Kidney epithelial cell (primary cell): Measurements from ENCODE around the gene BICRA. TPM values are rescaled to one million over a fixed set of nuclear protein-coding genes. Genes with fewer than 3 reads are reported as not detected.

Source experiments
- DNase-seq: peaks from one replicate; pipeline ENCODE4 v3.0.0-alpha.2; 2010; ENCODE audit warnings: low read depth
- H3K27me3 ChIP-seq: 2 replicates; pipeline ENCODE4 v1.6.0; 2011; ENCODE audit warnings: low read length; ENCODE audit not compliant: control insufficient read depth, insufficient read depth
- H3K36me3 ChIP-seq: 2 replicates; pipeline ENCODE4 v1.5.1; 2011; ENCODE audit warnings: low read length; ENCODE audit not compliant: control insufficient read depth, insufficient read depth
- H3K4me3 ChIP-seq: 2 replicates; pipeline ENCODE4 v1.5.1; 2011; ENCODE audit warnings: low read depth, mild to moderate bottlenecking, control low read depth, low read length
- total RNA-seq: library from RNA; depleted of rRNA; stranded (reverse); fragments of >200 nt; gene quantifications from 2 replicates; pipeline ENCODE4 v1.2.3, GENCODE V29; 2015
- TF ChIP-seq, protein P1 (sequence below): IDR thresholded peaks from 2 replicates; pipeline ENCODE4 v1.5.1; 2011; ENCODE audit warnings: mild to moderate bottlenecking, moderate library complexity, low read length, control low read depth, inconsistent platforms; ENCODE audit not compliant: insufficient read depth, poor library complexity, severe bottlenecking

BICRA gene
- total RNA-seq = 11.2 and 13.8 TPM in 2 replicates

DNA sequence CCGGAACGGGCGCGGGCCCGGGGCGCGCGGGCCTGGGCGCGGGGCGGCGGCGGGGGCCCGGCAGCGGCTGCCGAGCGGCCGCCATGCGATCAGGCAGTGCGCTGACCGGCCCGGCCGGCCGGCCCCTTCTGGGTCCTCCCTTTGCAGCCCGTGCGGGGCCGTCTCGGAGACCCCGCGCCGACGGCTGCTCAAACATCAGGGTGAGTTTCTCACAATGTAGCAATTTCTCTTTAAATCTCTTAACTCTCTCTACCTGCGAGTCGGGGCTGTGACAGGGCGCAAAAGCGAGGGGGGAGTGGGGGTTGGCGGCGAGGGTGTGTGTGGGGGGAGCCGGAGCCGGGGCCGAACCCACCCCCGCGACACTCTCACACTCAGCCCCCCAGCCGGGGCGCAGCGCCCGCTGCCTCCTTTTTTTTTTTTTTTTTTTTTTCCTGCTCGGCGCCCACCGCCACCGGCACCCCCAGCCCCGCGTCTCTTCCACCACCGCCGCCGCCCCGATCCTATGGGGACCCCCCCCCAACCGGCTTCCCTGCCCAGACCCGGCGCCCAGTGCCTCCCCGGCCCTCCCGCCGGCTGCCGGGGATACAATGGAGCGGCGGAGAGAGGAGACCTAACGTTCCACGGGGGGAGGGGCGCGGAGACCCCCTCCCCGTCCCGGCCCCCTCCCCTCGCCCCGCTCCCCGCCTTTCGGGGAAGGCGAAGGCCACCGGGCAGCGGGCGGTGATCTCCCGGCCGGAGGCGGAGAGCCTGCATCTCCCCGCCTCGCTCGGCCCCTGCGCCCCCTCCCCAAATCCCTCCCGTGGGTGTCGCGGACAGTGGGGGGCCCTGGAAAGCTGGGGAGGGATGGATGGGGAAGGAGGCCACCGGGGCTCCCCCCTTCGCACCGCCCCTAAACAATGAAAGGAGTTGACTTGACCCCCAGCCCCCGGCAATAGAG is at the start of gene BICRA:
Gene BICRA, plus strand, starts transcription at position 166 of the 937 bp plus-strand sequence. CDS start 64,441 bp downstream, outside the sequence.
- no peak for DNase-seq
- TF ChIP-seq, protein P1, sequence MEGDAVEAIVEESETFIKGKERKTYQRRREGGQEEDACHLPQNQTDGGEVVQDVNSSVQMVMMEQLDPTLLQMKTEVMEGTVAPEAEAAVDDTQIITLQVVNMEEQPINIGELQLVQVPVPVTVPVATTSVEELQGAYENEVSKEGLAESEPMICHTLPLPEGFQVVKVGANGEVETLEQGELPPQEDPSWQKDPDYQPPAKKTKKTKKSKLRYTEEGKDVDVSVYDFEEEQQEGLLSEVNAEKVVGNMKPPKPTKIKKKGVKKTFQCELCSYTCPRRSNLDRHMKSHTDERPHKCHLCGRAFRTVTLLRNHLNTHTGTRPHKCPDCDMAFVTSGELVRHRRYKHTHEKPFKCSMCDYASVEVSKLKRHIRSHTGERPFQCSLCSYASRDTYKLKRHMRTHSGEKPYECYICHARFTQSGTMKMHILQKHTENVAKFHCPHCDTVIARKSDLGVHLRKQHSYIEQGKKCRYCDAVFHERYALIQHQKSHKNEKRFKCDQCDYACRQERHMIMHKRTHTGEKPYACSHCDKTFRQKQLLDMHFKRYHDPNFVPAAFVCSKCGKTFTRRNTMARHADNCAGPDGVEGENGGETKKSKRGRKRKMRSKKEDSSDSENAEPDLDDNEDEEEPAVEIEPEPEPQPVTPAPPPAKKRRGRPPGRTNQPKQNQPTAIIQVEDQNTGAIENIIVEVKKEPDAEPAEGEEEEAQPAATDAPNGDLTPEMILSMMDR = no peak
- Histone ChIP-seq H3K4me3 (peak within 1 kb of the TSS; percentile 98), H3K36me3 (no peaks in the 10 kb centered on the region), H3K27me3 (no peaks in the 10 kb centered on the region)

DNA sequence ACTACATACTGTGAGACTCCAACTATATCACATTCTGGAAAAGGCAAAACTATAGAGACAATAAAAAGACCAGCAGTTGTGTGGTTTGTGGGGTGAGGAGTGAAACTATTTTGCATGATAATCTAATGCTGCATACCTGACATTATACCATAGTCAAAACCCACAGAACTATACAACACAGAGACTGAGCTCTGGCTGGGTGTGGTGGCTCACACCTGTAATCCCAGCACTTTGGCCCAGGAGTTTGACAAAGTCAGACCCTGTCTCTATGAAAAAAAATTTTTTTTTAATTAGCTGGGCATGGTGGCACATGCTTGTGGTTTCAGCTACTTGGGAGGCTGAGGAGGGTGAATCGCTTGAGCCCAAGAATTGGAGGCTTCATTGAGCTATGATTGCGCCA is 47.9 kb upstream of the BICRA start:
- Histone ChIP-seq H3K27me3 (no peaks in the 10 kb centered on the region), H3K4me3 (no peak overlapping the region), H3K36me3 (no peaks in the 10 kb centered on the region)
- no peak for DNase-seq
- TF ChIP-seq, protein P1 = no peak

DNA sequence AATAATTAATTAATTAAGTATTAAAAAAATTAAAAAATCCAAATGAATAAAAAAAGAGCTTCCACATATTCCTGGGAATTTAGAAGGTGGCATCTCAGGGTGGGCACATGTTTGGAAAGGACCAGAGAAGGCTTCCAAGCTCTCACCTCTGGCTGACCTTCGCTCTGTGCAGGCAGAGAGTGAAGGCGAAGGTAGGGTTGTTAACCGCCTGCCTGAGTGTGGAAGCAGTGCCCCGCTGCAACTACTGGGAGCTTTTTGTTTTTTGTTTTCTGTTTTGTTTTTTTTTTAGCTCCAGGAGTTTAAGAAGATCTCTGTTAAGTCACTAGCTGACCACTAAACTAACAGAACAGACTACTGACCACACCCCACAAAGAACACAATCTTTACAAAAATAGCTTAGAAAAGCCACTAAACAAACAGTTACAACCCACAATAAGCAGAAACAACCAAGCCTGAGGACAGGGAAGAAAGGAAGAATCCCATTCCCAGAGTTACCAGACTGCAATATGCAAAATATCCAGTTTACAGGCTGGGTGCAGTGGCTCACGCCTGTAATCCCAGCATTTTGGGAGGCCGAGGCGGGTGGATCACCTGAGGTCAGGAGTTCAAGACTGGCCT is 47.4 kb upstream of the BICRA start:
- no peaks in the 10 kb centered on the region for H3K27me3 ChIP-seq
- no peak for DNase-seq
- TF ChIP-seq, protein P1 = no peak
- H3K36me3 ChIP-seq = no peaks in the 10 kb centered on the region
- H3K4me3 ChIP-seq = no peak overlapping the region

DNA sequence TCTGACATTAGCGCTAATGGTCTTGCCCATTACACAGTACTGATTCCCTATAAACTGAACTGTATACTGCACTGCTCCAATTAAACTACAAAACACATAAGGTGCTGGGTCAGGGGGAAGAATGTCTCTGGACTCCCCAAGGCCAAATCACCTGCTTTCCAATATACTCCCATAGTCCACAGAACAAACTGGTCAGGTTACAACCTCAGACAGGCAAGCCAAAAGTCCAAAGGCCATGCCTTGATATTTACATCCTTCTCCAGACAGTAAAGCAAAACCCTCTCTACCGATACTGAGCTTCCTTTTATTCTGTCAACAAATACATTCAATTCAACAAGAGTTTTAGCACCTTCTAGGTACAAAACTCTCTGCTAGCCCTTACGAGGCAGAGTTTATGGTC is 44.9 kb upstream of the BICRA start:
- H3K27me3 ChIP-seq = no peaks in the 10 kb centered on the region
- H3K36me3 ChIP-seq = no peaks in the 10 kb centered on the region
- no peak for DNase-seq
- TF ChIP-seq, protein P1 = no peak
- no peak overlapping the region for H3K4me3 ChIP-seq

DNA sequence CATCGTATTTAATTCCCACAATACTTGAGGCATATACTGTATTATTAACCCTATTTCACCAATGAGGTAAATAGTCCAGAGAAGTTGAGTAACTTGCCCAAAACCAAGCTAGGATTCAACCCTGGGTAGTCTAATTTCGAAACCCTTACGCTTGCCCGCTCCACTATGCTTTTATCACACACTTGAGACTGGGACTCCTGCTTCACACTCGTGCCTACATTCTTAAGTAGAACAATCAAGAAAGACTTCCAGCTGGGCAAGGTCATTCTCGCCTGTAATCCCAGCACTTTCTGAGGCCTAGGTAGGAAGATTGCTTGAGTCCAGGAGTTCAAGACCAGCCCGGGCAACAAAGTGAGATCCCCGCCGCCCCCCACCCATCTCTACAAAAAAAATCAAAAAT is 39.6 kb upstream of the BICRA start:
- Histone ChIP-seq H3K27me3 (peaks cover 2% of the 10 kb centered on the region), H3K4me3 (no peak overlapping the region), H3K36me3 (no peaks in the 10 kb centered on the region)
- TF ChIP-seq, protein P1 = no peak
- no peak for DNase-seq
